AG10803 (cell line): ENCODE results near the gene CADM3.

Source experiments
- DNase-seq: peaks from one replicate; pipeline ENCODE4 v3.0.0; 2010; ENCODE audit warnings: low read depth
- H3K4me3 ChIP-seq: 2 replicates; pipeline ENCODE4 v1.5.1; 2011; ENCODE audit warnings: mild to moderate bottlenecking, low read length, control low read depth
- TF ChIP-seq, protein P1 (sequence below): conservative IDR thresholded peaks from 2 replicates; pipeline ENCODE4 v1.5.1; 2011; ENCODE audit warnings: mild to moderate bottlenecking, low read length, control low read depth, inconsistent platforms

CADM3 gene

GRCh38 chr1:159205225-159205624, 33.8 kb downstream of the CADM3 start:
- no peak overlapping the region for H3K4me3 ChIP-seq
- TF ChIP-seq, protein P1, sequence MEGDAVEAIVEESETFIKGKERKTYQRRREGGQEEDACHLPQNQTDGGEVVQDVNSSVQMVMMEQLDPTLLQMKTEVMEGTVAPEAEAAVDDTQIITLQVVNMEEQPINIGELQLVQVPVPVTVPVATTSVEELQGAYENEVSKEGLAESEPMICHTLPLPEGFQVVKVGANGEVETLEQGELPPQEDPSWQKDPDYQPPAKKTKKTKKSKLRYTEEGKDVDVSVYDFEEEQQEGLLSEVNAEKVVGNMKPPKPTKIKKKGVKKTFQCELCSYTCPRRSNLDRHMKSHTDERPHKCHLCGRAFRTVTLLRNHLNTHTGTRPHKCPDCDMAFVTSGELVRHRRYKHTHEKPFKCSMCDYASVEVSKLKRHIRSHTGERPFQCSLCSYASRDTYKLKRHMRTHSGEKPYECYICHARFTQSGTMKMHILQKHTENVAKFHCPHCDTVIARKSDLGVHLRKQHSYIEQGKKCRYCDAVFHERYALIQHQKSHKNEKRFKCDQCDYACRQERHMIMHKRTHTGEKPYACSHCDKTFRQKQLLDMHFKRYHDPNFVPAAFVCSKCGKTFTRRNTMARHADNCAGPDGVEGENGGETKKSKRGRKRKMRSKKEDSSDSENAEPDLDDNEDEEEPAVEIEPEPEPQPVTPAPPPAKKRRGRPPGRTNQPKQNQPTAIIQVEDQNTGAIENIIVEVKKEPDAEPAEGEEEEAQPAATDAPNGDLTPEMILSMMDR: no peak
- DNase-seq: no peak

DNA sequence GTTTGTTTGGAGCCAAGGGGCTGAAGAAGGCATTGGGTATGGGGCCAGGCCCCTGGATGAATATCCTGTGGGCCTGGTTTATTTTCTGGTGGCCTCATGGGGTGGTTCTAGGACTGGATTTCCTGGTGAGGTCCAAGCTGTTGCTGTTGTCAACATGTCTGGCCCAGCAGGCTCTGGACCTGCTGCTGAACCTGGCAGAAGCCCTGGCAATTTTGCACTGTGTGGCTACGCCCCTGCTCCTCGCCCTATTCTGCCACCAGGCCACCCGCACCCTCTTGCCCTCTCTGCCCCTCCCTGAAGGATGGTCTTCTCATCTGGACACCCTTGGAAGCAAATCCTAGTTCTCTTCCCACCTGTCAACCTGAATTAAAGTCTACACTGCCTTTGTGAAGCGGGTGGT, 34.7 kb downstream of the CADM3 start:
- TF ChIP-seq, protein P1: no peak
- DNase-seq: no peak

GRCh38 chr1:159207080-159207479, 35.7 kb downstream of the CADM3 start:
- H3K4me3 ChIP-seq: no peak overlapping the region
- TF ChIP-seq, protein P1: no peak
- DNase-seq: no peak

More for the DNA sequence above, 34.7 kb downstream of the CADM3 start:
- H3K4me3 ChIP-seq: no peak overlapping the region

- TF ChIP-seq, protein P1: no peak
- no peak overlapping the region for H3K4me3 ChIP-seq
Measured at GRCh38 chr1:159207774-159208173, 36.4 kb downstream of the CADM3 start.

DNA sequence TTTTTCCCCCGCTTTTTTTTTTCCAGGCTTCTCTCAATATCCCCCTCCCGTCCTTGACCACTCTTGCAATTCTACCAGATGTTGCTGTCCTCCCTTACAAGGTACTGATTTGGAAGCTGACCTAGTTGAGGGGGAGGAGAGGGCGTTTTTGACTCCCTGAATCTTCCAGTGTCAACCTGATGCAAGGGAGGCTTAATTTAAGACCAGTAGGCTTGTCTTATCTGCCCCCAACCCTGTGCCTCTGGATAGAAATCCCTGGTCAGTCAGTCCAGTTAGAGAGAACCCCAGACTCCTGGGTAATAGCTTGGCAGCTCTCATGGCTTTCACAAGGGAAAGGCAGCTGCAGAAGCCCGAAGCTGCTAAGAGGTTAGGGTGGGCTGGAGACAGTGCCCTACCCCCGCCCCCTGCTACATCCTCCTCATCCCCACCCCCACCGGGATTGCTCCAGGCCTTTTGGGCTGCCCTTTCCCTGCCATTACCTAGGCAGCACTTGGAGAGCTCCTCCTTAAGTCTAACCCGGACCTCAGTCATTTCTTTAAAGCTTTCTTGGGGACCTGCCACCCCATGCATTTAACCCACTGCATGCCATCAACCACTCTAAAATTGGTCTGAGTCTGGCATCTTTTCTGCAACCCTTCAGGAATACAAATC, 36.9 kb downstream of the CADM3 start:
- H3K4me3 ChIP-seq: no peak overlapping the region
- no peak for DNase-seq

More at GRCh38 chr1:159207774-159208173, 36.4 kb downstream of the CADM3 start:
- no peak for DNase-seq

GRCh38 chr1:159209061-159209460, 37.6 kb downstream of the CADM3 start:
- TF ChIP-seq, protein P1: no peak
- DNase-seq: no peak

More for the DNA sequence above, 36.9 kb downstream of the CADM3 start:
- TF ChIP-seq, protein P1: no peak

More at GRCh38 chr1:159209061-159209460, 37.6 kb downstream of the CADM3 start:
- no peak overlapping the region for H3K4me3 ChIP-seq
